Natural killer cell (primary cell): ENCODE measurements around the gene TMEM109. TPM values are rescaled to one million over a fixed set of nuclear protein-coding genes. Genes with fewer than 3 reads are reported as not detected.

ENCODE experiments used
- ATAC-seq, 3 donors: fragments of 150-1000 bp in 2 of 3; fragments of 200-7000 bp in 1 of 3; cut with Tn5 transposase; 1 replicate in 1 of 3; 2 replicates in 2 of 3; pipeline ENCODE4 v1.10.0; 2021; ENCODE audit warnings: mild to moderate bottlenecking in 2 of 3, moderate library complexity in 2 of 3
- DNase-seq, 2 donors: peaks; one replicate each; pipeline versions ENCODE4 v3.0.0 to v3.0.0-alpha.2; 2013 to 2021; ENCODE audit warnings: mixed read lengths in 1 of 2
- H3K27ac ChIP-seq: one replicate; pipeline ENCODE4 v1.5.1; 2013; ENCODE audit warnings: mild to moderate bottlenecking, low read length
- H3K27me3 ChIP-seq: one replicate; pipeline ENCODE4 v1.6.1; 2013; ENCODE audit warnings: low read length; ENCODE audit not compliant: control insufficient read depth, insufficient read depth
- H3K36me3 ChIP-seq: one replicate; pipeline ENCODE4 v1.6.1; 2013; ENCODE audit warnings: low read length; ENCODE audit not compliant: control insufficient read depth, insufficient read depth
- H3K4me1 ChIP-seq: one replicate; pipeline ENCODE4 v1.6.1; 2013; ENCODE audit warnings: low read length; ENCODE audit not compliant: control insufficient read depth, insufficient read depth
- H3K4me3 ChIP-seq: one replicate; pipeline ENCODE4 v1.5.1; 2013; ENCODE audit warnings: low read length
- H3K9me3 ChIP-seq: one replicate; pipeline ENCODE4 v1.6.1; 2013; ENCODE audit warnings: low read length; ENCODE audit not compliant: control insufficient read depth, insufficient read depth
- H3K27ac Mint-ChIP-seq, 2 donors: one replicate each; pipeline ENCODE4 v1.8.0; 2022; ENCODE audit warnings: mild to moderate bottlenecking in 2 of 2, mixed read lengths in 2 of 2, moderate library complexity in 1 of 2
- H3K27me3 Mint-ChIP-seq, 2 donors: one replicate each; pipeline ENCODE4 v1.8.0; 2022; ENCODE audit warnings: low read depth in 2 of 2, mixed read lengths in 2 of 2
- H3K36me3 Mint-ChIP-seq: one replicate; pipeline ENCODE4 v1.8.0; 2022; ENCODE audit warnings: mixed read lengths
- H3K4me1 Mint-ChIP-seq, 2 donors: one replicate each; pipeline ENCODE4 v1.8.0; 2022; ENCODE audit warnings: mixed read lengths in 2 of 2
- H3K4me3 Mint-ChIP-seq: one replicate; pipeline ENCODE4 v1.8.0; 2022; ENCODE audit warnings: mild to moderate bottlenecking, moderate library complexity, mixed read lengths
- H3K9me3 Mint-ChIP-seq, 2 donors: one replicate each; pipeline ENCODE4 v1.8.0; 2022; ENCODE audit warnings: mixed read lengths in 2 of 2
- CTCF ChIP-seq: fragments of 200-600 bp; IDR thresholded peaks from one replicate; pipeline ENCODE4 v1.8.0; 2022; ENCODE audit warnings: antibody characterized with exemption
- WGBS: methylation state at CpG from one replicate; pipeline ENCODE4 v1.1.7; 2013; ENCODE audit warnings: missing lambda C conversion rate; ENCODE audit not compliant: insufficient coverage; 5-methylcytosine and 5-hydroxymethylcytosine counted together
- intact Hi-C: fragments of 100-400 bp; cut with micrococcal nuclease; formaldehyde crosslinking; loops from one replicate; pipeline ENCODE4 v1.14.2; 2022
- total RNA-seq, 4 donors: library from RNA; stranded (reverse); fragments of 120-200 nt in 1 of 4; gene quantifications; one replicate each; pipeline versions ENCODE4 v1.2.3 to v1.2.4, GENCODE V29; 2013 to 2022

The TMEM109 gene
- total RNA-seq, 3 donors from 2014 or later (not counting 1 experiment from before 2014, with no cell fraction given) = 89.3 to 102 (median 96.8) TPM

GRCh38 chr11:60952742-60953170, 38.8 kb downstream of the TMEM109 start:
- intact Hi-C loops = no loop called here

GRCh38 chr11:60953781-60954180, 39.8 kb downstream of the TMEM109 start:
- TF ChIP-seq CTCF = no peak
- Mint-ChIP-seq H3K27me3 (peaks cover 4 to 9% of the 10 kb centered on the region in 2 donors), H3K4me3 (no peak overlapping the region), H3K9me3 (no peaks in the 10 kb centered on the region), H3K36me3 (no peaks in the 10 kb centered on the region), H3K27ac (peak overlapping the region in 1 of 2 donors; percentile 93), H3K4me1 (peaks cover 15 to 22% of the 10 kb centered on the region in 2 donors)
- intact Hi-C loops = no loop called here
- DNase-seq (peak in 1 of 2 donors; percentile 25), ATAC-seq (peak in 1 of 3 donors; percentile 25)
- H3K27me3 ChIP-seq = peaks cover 4% of the 10 kb centered on the region
- H3K36me3 ChIP-seq = no peaks in the 10 kb centered on the region
- H3K4me3 ChIP-seq = no peak overlapping the region
- peak overlapping the region; percentile 2 for H3K27ac ChIP-seq
- WGBS = 64% methylated on average over 6 of the region's 6 CpGs
- no peaks in the 10 kb centered on the region for H3K9me3 ChIP-seq
- peaks cover 32% of the 10 kb centered on the region for H3K4me1 ChIP-seq

More at GRCh38 chr11:60952742-60953170, 38.8 kb downstream of the TMEM109 start:
- Histone ChIP-seq H3K36me3 (no peaks in the 10 kb centered on the region), H3K27ac (peak overlapping the region; percentile 67), H3K9me3 (no peaks in the 10 kb centered on the region), H3K4me1 (peaks cover 32% of the 10 kb centered on the region), H3K4me3 (peak overlapping the region; percentile 53), H3K27me3 (peaks cover 4% of the 10 kb centered on the region)
- DNase-seq (no peak), ATAC-seq (no peak)
- H3K27ac Mint-ChIP-seq = peak overlapping the region; percentile 2 to 93
- H3K9me3 Mint-ChIP-seq = no peaks in the 10 kb centered on the region
- peak overlapping the region; percentile 63 for H3K4me3 Mint-ChIP-seq
- no peak for TF ChIP-seq CTCF
- H3K36me3 Mint-ChIP-seq = no peaks in the 10 kb centered on the region
- H3K27me3 Mint-ChIP-seq = peaks cover 8 to 10% of the 10 kb centered on the region in 2 donors
- peaks cover 15 to 26% of the 10 kb centered on the region in 2 donors for H3K4me1 Mint-ChIP-seq
- 13% methylated on average over 3 of the region's 3 CpGs for WGBS

- no peaks in the 10 kb centered on the region for H3K9me3 ChIP-seq
- H3K4me3 Mint-ChIP-seq = no peak overlapping the region
- ATAC-seq (peak in 1 of 3 donors; percentile 45), DNase-seq (no peak)
- peaks cover 15 to 22% of the 10 kb centered on the region in 2 donors for H3K4me1 Mint-ChIP-seq
- no peak overlapping the region for H3K27ac Mint-ChIP-seq
- H3K9me3 Mint-ChIP-seq = no peaks in the 10 kb centered on the region
- TF ChIP-seq CTCF = no peak
- WGBS = 60% methylated on average over 5 of the region's 5 CpGs
- intact Hi-C loops = no loop called here
- peak overlapping the region; percentile 2 for H3K27ac ChIP-seq
- peaks cover 32% of the 10 kb centered on the region for H3K4me1 ChIP-seq
- H3K4me3 ChIP-seq = no peak overlapping the region
- H3K36me3 Mint-ChIP-seq = no peaks in the 10 kb centered on the region
- no peaks in the 10 kb centered on the region for H3K36me3 ChIP-seq
- H3K27me3 ChIP-seq = peaks cover 4% of the 10 kb centered on the region
- H3K27me3 Mint-ChIP-seq = peaks cover 0 to 8% of the 10 kb centered on the region in 2 donors
Observed at GRCh38 chr11:60954421-60954820, 40.5 kb downstream of the TMEM109 start.

- Mint-ChIP-seq H3K4me3 (no peak overlapping the region), H3K4me1 (peaks cover 15 to 22% of the 10 kb centered on the region in 2 donors), H3K36me3 (no peaks in the 10 kb centered on the region), H3K9me3 (no peaks in the 10 kb centered on the region), H3K27me3 (peaks cover 8 to 11% of the 10 kb centered on the region in 2 donors), H3K27ac (no peak overlapping the region)
- Histone ChIP-seq H3K4me1 (peaks cover 25% of the 10 kb centered on the region), H3K36me3 (no peaks in the 10 kb centered on the region), H3K9me3 (no peaks in the 10 kb centered on the region), H3K4me3 (no peak overlapping the region), H3K27ac (no peak overlapping the region), H3K27me3 (no peaks in the 10 kb centered on the region)
- ATAC-seq = no peak
- intact Hi-C loops = no loop called here
- no peak for TF ChIP-seq CTCF
- peak in 1 of 2 donors; percentile 30 for DNase-seq
- WGBS = 35% methylated on average over 4 of the region's 5 CpGs
Observed at GRCh38 chr11:60955571-60955970, 41.6 kb downstream of the TMEM109 start.
